Anterior cingulate cortex (tissue), 58 donors: ENCODE data around the gene TMSB4Y.

ENCODE experiments used
- DNase-seq, 58 donors: peaks; one replicate each; lab custom pipeline; 2025; lab: John Stamatoyannopoulos, UW

Gene TMSB4Y

DNA sequence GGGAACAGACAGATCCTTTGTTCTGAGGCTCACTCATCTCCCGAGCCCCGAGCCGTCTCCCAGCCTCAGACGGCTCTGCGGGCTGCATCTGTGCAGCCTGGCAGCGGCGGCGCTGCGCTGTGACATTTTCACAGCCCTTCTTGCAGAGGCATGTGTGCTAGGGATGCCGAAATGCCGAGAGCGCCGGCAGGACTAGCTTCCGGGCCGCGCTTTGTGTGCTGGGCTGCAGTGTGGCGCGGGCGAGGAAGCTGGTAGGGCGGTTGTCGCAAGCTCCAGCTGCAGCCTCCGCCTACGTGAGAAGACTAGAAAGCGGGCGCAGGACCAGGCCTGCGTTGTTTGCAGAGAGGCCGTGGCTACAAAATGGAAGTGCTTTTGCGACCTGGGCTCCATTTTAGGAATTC is at the start of gene TMSB4Y:
TSS of gene TMSB4Y (plus strand) at position 332 of the 401 bp plus-strand sequence.
- DNase-seq: peak in 33 of 58 donors; percentile 6 to 87 (median 68)

DNA sequence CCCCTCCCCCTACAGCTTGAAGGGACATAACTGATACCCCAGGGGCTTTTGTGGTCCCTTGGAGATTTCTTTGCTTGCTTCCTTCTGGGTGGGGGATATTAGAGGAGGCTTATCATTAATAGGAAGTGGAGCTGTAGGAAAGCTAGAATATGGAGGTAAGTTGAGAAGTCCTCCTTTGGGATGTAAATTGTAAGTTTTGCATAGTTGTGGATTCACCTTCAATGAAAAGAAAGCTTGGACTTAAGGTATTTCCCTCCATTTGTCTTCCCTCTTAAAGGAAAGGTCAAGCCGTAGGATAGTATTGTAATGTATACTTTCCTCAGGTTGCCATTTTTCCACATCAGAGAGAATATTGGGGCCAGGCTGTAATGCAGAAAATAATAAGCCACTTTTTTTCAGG is 39.5 kb upstream of the TMSB4Y start:
- DNase-seq: no peak

DNA sequence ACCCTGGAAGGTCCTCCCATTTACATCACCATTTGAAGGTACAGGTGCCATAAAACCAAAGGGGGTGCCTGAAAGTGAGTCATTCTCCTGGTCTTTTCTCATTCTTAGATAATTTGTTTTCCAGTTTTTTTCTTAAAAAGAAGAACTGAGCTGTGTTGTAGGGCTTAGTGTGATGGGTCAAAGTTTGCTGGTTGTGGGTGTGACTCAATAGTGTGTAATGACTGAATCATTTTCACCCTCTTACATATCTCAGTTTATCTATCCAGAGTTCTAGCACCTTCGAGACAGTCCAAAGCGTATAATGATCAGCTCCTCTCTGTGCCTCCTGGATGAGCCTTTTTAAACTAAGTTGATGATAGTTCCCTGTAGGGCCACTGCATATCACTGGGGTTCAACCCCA is 32.6 kb upstream of the TMSB4Y start:
- DNase-seq: no peak

DNA sequence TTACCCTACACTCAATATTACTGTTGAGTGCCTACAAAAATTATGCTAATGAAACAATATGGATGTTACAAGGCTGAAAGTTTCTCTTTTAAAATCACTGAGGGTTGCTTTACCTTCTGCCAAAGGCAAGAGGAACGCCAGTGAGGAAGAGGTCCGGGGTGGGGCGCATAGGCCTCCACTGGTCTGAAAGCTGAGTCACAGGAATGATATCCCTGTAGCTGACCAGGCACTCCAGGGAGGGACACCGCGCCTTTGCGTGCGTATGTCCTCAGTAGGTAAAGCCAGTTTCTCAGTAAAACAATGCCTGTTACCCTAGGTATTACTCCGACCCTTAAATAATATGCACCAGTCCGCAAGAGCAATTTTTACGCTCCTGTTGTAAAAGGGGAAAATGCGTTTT is 1.4 kb upstream of the TMSB4Y start:
- peak in 2 of 58 donors; percentile 0 for DNase-seq

DNA sequence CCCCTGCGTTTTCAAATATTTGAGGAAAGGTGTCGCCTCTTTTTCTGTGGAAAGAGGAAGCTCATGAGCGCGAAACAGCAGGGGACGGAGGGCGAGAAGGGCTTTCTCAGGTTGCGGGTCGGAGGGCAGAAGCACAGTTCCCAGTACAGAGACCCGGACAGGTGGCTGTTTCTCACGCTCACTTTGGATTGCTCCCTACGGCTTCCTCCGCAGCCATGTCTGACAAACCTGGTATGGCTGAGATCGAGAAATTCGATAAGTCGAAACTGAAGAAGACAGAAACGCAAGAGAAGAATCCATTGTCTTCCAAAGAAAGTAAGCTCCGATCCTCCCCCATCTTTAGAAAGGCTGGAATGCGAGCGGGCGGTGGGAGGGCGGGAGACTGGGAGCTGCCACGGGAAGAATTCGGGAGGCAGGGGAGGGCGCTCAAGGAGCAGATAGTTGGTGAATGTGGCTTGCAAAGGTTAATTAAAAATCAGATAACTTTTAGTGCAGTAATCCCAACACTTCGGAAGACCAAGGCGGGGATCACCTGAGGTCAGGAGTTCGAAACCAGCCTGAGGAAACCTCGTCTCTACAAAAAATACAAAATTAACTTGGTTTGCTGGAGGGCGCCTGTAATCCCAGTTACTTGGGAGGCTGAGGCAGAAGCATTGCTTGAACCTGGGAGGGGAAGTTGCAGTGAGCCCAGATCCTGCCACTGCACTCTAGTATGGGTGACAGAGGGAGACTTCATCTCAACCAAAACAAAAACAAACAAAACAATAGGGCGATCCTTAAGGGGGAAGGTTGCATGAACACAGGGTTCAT is 627 bp downstream of the TMSB4Y start:
- peak in 29 of 58 donors; percentile 0 to 63 (median 11) for DNase-seq

DNA sequence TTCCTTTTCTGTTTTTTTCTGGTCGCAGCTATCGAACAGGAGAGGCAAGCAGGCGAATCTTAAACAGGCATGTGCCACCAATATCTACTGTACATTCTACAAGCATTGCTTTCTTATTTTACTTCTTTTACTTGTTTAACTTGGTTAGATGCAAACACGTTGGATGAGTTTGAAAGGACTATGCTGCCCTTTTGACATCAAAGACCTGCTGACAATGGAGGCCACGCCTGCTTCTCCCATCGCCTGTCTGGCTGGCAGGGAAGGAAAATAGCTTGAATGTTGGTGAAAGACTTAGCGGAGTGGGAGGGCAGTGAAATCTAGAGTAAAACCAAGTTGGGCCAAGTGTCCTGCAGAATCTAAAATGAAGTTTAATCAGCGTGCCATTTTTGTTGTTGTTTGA is 1.5 kb downstream of the TMSB4Y start:
- DNase-seq: peak in 26 of 58 donors; percentile 0 to 39 (median 3)

DNA sequence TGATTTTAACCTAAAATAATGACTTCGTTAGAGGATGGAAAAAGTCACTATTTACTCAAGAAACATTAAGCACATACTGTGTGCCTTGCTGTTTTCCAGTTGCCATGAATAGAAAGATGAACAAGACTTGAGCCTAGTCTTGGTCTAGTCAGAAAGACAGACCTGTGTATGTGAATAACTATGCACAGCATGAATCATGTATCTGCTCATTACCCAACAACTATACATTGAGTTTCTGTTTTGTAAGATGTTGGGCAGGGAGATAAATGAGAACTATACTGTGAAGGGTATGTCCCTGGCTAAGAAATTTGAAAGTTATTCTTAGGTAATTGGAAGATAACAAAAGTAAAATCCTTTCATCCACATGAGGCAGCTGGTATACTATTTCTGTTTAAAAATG is 4.3 kb downstream of the TMSB4Y start:
- DNase-seq: no peak

DNA sequence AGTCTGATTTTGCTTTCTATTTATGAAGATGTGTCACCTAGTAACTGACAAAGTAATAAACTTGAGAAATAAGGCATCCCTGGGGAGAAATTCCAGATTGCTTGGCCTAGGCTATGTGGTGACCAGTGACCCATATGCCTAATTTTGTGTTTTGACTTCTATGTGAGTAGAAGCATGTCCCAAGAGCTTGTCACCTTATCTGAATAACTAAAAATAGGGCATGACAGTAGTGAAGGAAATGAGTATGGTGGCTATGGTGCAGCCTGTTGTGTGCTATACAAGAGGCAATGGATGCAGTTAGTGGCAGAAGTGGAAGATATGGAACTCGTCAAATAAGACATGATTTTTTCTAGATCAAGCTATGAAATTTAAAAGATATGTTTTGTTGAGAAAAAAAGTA is 15.3 kb downstream of the TMSB4Y start:
- DNase-seq: no peak

DNA sequence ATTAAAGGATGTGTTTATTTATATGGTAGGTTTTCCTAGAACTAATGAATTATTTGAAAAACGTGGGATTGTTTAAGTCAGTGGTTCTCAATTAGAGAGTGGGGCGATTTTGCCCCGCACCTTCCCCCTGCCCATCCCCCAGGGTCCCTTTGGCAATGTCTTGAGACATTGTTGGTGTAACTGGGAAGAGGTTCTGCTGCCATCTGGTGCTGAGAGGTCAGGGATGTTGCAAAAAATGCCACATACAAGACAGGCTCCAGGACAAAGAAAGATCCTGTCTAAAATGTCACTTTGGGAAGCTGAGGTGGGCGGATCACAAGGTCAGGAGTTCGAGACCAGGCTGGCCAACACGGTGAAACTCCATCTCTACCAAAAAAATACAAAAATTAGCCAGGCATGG is 25.8 kb downstream of the TMSB4Y start:
- peak in 9 of 58 donors; percentile 0 to 3 (median 0) for DNase-seq

DNA sequence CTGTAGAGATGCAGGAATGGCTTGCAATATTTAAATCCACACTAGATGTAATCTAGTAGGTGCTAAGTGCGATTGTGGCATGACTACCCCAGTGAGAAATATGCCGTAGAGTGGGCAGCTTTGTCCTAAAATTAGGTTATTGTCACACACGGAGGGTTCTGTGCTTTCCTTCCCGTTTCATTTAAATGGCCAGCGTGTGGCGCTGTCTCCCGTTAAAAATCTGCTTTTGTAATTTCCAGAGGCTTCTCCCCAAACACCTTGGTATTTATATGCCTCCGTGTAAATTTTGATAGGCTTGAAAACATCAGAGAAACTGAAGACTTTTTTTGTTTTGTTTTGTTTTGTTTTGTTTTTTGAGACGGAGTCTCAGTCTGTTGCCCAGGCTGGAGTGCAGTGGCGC is 34.9 kb downstream of the TMSB4Y start:
- DNase-seq: peak in 20 of 58 donors; percentile 0 to 47 (median 0)

DNA sequence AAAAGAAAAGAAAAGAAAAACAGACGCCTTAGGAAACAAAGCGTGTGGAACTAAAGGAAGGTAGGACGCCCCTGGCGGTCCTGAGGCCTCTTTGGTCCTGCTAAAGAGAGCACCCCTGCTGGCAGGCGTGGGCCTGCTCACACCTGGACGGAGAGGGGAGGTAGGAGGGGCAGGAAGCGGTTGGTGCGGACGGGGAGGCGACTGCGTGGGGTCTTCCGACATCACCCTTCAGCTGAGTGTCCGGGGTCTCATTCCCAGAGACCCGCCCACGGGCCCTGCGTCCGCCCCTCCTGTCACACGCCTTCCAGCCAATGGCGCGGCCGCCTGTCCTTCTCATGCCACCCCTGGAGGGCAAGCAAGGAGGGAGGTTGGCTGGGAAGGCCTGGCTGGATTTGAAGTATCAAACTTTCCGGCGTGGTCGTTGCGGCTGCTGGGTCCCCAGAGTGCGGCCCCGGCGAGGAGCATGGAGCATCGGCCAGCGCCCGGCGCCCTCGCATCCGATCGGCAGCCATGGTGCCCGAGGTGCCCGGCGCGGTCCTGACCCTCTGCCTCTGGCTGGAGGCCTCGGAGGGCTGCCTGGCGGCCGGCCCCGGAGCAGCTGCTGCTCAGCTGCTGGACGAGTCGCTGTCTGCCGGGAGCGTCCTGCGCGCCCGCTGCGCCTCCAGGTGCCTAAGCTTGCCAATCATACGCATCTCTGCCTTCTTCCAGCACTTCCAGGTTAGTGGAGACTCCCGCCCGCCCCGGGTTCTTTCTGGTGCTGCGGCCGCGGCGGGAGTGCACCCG is 47.8 kb downstream of the TMSB4Y start:
- peak in 16 of 58 donors; percentile 0 to 19 (median 0) for DNase-seq

DNA sequence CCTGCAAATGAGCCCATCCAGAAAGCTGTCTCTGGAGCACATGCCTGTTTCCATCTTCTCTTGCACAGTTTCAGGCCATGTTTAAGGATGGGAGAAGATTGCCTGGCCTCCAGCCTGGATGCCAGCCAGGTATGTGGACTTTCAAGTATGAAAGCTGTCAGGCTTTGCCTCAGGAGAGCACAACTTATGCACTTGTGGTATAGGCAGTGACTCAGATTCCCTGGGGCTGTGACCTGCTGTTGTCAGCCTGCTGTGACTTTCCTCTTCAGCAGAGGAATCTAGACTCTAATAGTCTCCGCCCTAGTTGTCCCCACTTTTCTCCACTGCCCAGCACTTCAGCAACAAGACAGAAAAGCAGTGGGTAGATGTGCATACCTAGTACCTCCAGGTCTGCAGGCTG is 51.0 kb downstream of the TMSB4Y start:
- no peak for DNase-seq
